Neutrophil (primary cell): Measurements from ENCODE around the gene JARID2.

Source experiments
- H3K27ac ChIP-seq: fragments of 200-600 bp; sonication (generic); 2 replicates; pipeline ENCODE4 v1.5.1; 2016; ENCODE audit warnings: mild to moderate bottlenecking, moderate library complexity
- H3K27me3 ChIP-seq: fragments of 200-600 bp; sonication (generic); 2 replicates; pipeline ENCODE4 v1.6.0; 2016; ENCODE audit warnings: mild to moderate bottlenecking
- H3K36me3 ChIP-seq: fragments of 200-600 bp; sonication (generic); 2 replicates; pipeline ENCODE4 v1.5.1; 2017
- H3K4me1 ChIP-seq, 2 experiments: fragments of 200-600 bp in 1 of 2; sonication (generic) in 1 of 2; 1 replicate in 1 of 2; 2 replicates in 1 of 2; pipeline versions ENCODE4 v1.5.1 to v1.6.1; 2013 to 2016; ENCODE audit warnings: low read depth in 1 of 2, low read length in 1 of 2, mild to moderate bottlenecking in 1 of 2, moderate library complexity in 1 of 2; ENCODE audit not compliant: control insufficient read depth in 1 of 2, insufficient read depth in 1 of 2
- H3K4me3 ChIP-seq, 2 experiments: fragments of 200-600 bp in 1 of 2; sonication (generic) in 1 of 2; 1 replicate in 1 of 2; 2 replicates in 1 of 2; pipeline ENCODE4 v1.5.1; 2013 to 2016; ENCODE audit warnings: low read depth in 1 of 2, low read length in 1 of 2, mild to moderate bottlenecking in 1 of 2, moderate library complexity in 1 of 2
- H3K9me3 ChIP-seq: fragments of 200-600 bp; sonication (generic); 2 replicates; pipeline ENCODE4 v1.5.1; 2016
- TF ChIP-seq, protein P1 (sequence below): fragments of 200-600 bp; sonication (generic); IDR thresholded peaks from 2 replicates; pipeline ENCODE4 v1.5.1; 2016; ENCODE audit warnings: antibody characterized with exemption

Gene JARID2

DNA sequence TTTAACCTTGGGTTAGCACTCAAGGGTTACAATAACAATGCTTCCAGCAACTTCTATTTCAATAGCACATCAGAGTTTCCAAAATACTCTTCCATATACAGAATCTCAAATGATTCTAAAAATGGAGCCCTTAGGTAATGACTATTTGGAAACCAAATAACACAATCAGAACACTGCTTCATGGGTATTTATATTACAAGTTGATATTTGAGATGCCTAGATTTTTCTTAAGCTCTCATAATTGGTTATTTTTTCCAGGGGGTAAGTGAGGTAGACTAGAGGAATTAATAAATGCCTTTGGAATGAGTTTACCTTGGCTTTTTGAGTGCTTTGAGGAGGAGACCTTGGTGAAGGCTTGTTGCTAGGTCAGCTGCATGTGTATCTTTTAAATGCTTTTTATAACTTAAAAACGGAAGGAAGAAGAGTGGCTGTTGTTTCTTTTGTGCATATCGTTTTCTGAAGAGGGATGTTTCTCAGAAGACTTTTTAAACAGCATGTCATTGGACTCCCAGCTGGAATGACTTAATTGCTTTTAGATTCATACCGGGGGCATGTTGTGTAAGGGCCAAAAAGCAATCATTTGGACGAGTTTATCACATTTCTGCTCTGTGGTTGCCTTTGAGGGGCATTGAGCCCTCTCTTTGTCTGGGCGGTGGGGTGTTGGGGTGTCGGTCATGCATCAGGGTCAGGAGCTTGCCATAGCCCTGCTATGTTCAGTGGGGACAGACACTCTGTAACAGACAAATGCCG is 230.9 kb downstream of the JARID2 start:
- Histone ChIP-seq H3K27ac (no peak overlapping the region), H3K9me3 (no peaks in the 10 kb centered on the region), H3K36me3 (peaks cover 39% of the 10 kb centered on the region), H3K4me1 (peaks cover 4 to 20% of the 10 kb centered on the region in 2 experiments), H3K27me3 (no peaks in the 10 kb centered on the region), H3K4me3 (no peak overlapping the region)
- TF ChIP-seq, protein P1, sequence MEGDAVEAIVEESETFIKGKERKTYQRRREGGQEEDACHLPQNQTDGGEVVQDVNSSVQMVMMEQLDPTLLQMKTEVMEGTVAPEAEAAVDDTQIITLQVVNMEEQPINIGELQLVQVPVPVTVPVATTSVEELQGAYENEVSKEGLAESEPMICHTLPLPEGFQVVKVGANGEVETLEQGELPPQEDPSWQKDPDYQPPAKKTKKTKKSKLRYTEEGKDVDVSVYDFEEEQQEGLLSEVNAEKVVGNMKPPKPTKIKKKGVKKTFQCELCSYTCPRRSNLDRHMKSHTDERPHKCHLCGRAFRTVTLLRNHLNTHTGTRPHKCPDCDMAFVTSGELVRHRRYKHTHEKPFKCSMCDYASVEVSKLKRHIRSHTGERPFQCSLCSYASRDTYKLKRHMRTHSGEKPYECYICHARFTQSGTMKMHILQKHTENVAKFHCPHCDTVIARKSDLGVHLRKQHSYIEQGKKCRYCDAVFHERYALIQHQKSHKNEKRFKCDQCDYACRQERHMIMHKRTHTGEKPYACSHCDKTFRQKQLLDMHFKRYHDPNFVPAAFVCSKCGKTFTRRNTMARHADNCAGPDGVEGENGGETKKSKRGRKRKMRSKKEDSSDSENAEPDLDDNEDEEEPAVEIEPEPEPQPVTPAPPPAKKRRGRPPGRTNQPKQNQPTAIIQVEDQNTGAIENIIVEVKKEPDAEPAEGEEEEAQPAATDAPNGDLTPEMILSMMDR, result no peak

DNA sequence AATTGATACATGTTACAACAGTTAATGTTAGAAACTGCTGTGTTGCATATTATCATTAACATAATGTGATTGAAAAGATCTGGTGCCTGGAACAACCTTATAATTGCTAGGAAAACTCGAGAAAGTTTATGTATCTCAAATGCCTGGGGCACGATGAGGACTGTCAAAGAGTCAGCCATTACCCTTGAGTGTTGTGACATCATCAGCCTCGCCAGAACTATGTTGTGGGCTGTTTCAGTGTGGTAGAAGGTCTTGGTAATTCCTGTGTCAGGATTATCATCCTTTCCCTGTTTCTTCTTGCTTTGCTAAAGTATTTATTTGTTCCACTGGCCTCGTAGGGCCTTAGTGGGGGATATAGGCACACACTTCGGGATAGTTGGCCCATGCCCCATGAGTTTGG is 231.9 kb downstream of the JARID2 start:
- H3K36me3 ChIP-seq, result peaks cover 39% of the 10 kb centered on the region
- no peak overlapping the region for H3K27ac ChIP-seq
- peaks cover 4 to 23% of the 10 kb centered on the region in 2 experiments for H3K4me1 ChIP-seq
- H3K27me3 ChIP-seq, result no peaks in the 10 kb centered on the region
- H3K4me3 ChIP-seq, result no peak overlapping the region
- H3K9me3 ChIP-seq, result no peaks in the 10 kb centered on the region
- TF ChIP-seq, protein P1, result no peak

DNA sequence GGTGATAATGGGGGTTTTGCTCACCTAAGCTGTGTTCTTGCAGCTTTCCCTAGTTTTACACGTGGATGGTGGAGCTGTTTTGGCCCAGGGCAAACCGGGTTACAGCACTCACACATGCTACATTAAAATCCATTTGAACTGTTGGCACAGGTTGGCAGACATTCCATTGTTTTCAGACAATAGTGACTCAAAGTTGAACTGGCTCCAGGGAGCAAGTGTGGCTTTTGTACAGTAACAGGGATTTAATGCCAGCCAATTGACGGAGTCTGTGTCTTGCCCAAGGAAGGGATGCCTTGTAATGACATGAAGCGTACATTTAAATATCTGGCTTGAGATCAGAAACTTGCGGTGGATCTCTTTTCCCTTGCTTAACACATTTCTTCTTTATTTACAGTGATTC is 233.9 kb downstream of the JARID2 start:
- Histone ChIP-seq H3K36me3 (peaks cover 23% of the 10 kb centered on the region), H3K4me3 (no peak overlapping the region), H3K4me1 (peaks cover 4 to 23% of the 10 kb centered on the region in 2 experiments), H3K27me3 (no peaks in the 10 kb centered on the region), H3K27ac (no peak overlapping the region), H3K9me3 (no peaks in the 10 kb centered on the region)
- TF ChIP-seq, protein P1, result no peak

DNA sequence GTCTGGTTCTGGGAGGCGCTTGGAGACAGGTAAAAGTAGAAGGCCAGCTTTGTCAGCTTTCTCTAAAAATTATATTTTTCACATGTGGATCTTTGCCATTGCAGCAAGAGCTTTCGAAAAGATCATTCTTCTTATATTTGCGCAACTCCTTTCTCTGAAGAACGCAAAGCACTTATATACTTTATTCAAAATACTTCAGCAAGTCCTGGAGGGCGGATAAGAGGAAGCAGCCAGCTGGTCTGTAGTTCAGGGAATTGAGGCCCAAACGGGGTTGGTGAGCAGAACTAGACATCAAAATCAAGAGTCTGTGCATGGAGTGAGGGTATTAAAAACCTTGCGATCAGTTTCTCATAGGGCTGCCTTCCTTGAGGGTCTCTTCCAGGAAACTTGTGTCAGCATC is 234.7 kb downstream of the JARID2 start:
- H3K27ac ChIP-seq, result no peak overlapping the region
- H3K36me3 ChIP-seq, result peaks cover 16% of the 10 kb centered on the region
- H3K4me3 ChIP-seq, result no peak overlapping the region
- H3K4me1 ChIP-seq, result peaks cover 4 to 23% of the 10 kb centered on the region in 2 experiments
- TF ChIP-seq, protein P1, result no peak
- no peaks in the 10 kb centered on the region for H3K27me3 ChIP-seq
- H3K9me3 ChIP-seq, result no peaks in the 10 kb centered on the region

DNA sequence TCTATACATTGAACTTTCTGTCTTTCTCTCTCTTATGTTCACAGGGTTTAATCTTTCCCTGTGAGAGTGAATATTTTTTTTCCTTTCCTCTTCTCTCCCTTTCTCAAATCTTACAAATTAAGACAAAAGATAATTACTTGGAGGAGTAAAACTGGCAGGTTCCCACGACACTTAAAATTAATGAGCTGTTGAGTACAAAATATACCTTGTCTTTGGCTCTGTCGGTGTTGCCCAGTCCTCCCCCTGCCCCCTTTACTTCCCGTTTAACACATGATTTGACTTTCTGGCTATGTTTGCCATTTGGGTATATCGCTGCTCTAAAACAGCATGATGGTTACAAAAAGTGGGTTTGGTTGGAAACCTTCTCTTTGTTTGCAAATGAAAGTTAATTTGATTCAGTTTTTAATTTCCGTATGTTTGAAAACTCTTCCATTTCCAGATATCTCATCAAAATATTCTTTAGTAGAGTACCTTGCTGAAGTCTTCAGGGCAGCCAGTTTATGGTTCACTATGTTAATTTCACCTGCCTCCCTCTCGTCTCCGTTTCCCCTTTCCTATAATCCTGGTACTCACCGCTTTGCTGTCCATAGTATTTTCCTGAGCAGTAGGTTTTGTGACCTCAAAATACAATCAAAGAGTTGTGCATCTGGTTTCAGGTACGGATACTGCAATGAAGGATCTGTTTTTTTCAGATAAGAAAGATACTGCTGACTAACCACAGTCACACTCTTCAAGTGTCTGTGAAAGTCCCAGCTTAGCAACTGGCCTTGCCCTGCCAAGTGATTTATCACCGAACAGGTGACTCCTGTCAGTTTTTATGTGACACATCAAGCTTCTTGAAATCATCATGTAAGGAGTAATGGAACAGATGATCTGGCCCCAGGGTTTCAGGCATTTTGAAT is 235.8 kb downstream of the JARID2 start:
- TF ChIP-seq, protein P1, result no peak
- H3K4me3 ChIP-seq, result no peak overlapping the region

More for the DNA sequence above, 235.8 kb downstream of the JARID2 start:
- Histone ChIP-seq H3K36me3 (peaks cover 5% of the 10 kb centered on the region), H3K27ac (peak overlapping the region; percentile 50), H3K4me1 (peaks cover 4 to 17% of the 10 kb centered on the region in 2 experiments), H3K9me3 (no peaks in the 10 kb centered on the region), H3K27me3 (no peaks in the 10 kb centered on the region)
